ENCODE data around the gene GKN1. TPM values are rescaled to one million over a fixed set of nuclear protein-coding genes. Genes with fewer than 3 reads are reported as not detected.

The GKN1 gene
- total RNA-seq, 1 experiment from 2014 or later = not detected

DNA sequence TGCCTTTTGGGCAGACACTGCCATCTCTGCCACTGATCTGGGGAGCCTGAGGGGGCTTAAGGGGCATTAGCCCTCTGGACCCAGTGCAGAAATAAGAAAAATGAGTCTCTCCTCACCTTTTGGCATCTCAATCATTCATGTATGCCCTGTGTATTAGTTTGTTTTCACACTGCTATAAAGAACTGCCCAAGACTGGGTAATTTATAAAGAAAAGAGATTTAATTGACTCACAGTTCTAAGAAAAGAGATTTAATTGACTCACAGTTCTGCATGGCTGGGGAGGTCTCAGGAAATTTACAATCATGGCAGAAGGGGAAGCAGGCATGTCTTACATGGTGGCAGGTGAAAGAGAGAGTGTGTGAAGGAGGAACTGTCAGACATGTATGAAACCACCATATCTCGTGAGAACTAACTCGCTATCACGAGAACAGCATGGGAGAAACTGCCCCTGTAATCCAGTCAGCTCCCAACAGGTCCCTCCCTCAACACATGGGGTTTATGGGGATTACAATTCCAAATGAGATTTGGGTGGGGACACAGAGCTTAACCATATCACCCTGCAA is 43.2 kb upstream of the GKN1 start:
- POLR2A ChIA-PET = no interaction called here
- TF ChIP-seq, protein P1, sequence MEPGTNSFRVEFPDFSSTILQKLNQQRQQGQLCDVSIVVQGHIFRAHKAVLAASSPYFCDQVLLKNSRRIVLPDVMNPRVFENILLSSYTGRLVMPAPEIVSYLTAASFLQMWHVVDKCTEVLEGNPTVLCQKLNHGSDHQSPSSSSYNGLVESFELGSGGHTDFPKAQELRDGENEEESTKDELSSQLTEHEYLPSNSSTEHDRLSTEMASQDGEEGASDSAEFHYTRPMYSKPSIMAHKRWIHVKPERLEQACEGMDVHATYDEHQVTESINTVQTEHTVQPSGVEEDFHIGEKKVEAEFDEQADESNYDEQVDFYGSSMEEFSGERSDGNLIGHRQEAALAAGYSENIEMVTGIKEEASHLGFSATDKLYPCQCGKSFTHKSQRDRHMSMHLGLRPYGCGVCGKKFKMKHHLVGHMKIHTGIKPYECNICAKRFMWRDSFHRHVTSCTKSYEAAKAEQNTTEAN (CRISPR knock-in tag; IDR thresholded peaks at IDR 0.05) = no peak
- no peak for TF ChIP-seq ZBTB21 (CRISPR knock-in tag; IDR thresholded peaks at IDR 0.05; ENCODE audit: borderline replicate concordance)
- TF ChIP-seq GABPB1 (CRISPR knock-in tag; IDR thresholded peaks at IDR 0.05) = no peak
- TF ChIP-seq EMX1 (CRISPR knock-in tag; IDR thresholded peaks at IDR 0.05) = no peak
- no peak for TF ChIP-seq ATF1 (CRISPR knock-in tag; IDR thresholded peaks at IDR 0.05)
- no peak for TF ChIP-seq PRRX2 (CRISPR knock-in tag; IDR thresholded peaks at IDR 0.05)
- TF ChIP-seq CREB1 (CRISPR knock-in tag; IDR thresholded peaks at IDR 0.05) = no peak
- TF ChIP-seq GTF2I (CRISPR knock-in tag; conservative IDR thresholded peaks at IDR 0.05) = no peak
- TF ChIP-seq ETV6 (CRISPR knock-in tag; IDR thresholded peaks at IDR 0.05) = no peak
- TF ChIP-seq, protein P2, sequence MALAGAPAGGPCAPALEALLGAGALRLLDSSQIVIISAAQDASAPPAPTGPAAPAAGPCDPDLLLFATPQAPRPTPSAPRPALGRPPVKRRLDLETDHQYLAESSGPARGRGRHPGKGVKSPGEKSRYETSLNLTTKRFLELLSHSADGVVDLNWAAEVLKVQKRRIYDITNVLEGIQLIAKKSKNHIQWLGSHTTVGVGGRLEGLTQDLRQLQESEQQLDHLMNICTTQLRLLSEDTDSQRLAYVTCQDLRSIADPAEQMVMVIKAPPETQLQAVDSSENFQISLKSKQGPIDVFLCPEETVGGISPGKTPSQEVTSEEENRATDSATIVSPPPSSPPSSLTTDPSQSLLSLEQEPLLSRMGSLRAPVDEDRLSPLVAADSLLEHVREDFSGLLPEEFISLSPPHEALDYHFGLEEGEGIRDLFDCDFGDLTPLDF (CRISPR knock-in tag; IDR thresholded peaks at IDR 0.05) = no peak
- TF ChIP-seq, protein P3, sequence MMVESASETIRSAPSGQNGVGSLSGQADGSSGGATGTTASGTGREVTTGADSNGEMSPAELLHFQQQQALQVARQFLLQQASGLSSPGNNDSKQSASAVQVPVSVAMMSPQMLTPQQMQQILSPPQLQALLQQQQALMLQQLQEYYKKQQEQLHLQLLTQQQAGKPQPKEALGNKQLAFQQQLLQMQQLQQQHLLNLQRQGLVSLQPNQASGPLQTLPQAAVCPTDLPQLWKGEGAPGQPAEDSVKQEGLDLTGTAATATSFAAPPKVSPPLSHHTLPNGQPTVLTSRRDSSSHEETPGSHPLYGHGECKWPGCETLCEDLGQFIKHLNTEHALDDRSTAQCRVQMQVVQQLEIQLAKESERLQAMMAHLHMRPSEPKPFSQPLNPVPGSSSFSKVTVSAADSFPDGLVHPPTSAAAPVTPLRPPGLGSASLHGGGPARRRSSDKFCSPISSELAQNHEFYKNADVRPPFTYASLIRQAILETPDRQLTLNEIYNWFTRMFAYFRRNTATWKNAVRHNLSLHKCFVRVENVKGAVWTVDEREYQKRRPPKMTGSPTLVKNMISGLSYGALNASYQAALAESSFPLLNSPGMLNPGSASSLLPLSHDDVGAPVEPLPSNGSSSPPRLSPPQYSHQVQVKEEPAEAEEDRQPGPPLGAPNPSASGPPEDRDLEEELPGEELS (CRISPR knock-in tag; IDR thresholded peaks at IDR 0.05) = no peak
- no peak for TF ChIP-seq FOXJ3 (CRISPR knock-in tag; IDR thresholded peaks at IDR 0.05; ENCODE audit: borderline replicate concordance)
- TF ChIP-seq ZNF317 (CRISPR knock-in tag; IDR thresholded peaks at IDR 0.05; ENCODE audit: borderline replicate concordance, low read depth) = no peak
- TF ChIP-seq SOX15 (CRISPR knock-in tag; IDR thresholded peaks at IDR 0.05) = no peak
- Mint-ChIP-seq H3K27me3 (ENCODE audit: low read depth) (no peaks in the 10 kb centered on the region), H3K4me3 (no peak overlapping the region), H3K36me3 (no peaks in the 10 kb centered on the region), H3K9me3 (0 out of 2 replicates have a peak, but pooled peaks cover 5% of the 10 kb centered on the region), H3K27ac (no peak overlapping the region), H3K4me1 (no peaks in the 10 kb centered on the region)
- CTCF ChIA-PET = interaction anchor here (5.4 kb wide), 1 partner anchor 12 kb away, joined by 36 read pairs; no protein-coding TSS in a partner anchor
- ATAC-seq = no peak
- no peak for DNase-seq (ENCODE audit: low spot score)

DNA sequence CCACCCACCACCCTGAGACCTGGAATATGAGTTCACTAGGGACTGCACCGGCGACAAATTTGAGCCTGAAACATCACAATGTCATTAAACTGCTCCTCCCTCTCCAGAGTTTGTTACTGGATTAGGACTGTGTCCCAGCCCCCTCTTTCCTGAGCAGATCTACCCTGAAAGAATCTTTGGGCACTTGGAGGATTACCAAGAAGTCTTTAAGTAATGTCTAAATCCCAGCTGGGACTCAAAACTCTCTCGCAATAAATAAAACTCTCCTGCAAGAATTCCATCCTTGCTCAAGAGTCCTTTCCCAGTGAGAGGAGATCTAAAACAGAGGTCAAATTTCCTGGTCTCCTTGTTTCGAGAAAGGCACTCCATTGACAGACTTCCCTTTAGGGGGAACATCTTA is 42.6 kb upstream of the GKN1 start:
- TF ChIP-seq, protein P4, sequence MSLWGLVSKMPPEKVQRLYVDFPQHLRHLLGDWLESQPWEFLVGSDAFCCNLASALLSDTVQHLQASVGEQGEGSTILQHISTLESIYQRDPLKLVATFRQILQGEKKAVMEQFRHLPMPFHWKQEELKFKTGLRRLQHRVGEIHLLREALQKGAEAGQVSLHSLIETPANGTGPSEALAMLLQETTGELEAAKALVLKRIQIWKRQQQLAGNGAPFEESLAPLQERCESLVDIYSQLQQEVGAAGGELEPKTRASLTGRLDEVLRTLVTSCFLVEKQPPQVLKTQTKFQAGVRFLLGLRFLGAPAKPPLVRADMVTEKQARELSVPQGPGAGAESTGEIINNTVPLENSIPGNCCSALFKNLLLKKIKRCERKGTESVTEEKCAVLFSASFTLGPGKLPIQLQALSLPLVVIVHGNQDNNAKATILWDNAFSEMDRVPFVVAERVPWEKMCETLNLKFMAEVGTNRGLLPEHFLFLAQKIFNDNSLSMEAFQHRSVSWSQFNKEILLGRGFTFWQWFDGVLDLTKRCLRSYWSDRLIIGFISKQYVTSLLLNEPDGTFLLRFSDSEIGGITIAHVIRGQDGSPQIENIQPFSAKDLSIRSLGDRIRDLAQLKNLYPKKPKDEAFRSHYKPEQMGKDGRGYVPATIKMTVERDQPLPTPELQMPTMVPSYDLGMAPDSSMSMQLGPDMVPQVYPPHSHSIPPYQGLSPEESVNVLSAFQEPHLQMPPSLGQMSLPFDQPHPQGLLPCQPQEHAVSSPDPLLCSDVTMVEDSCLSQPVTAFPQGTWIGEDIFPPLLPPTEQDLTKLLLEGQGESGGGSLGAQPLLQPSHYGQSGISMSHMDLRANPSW (CRISPR knock-in tag; conservative IDR thresholded peaks at IDR 0.05; ENCODE audit: low read depth) = no peak
- no peak for TF ChIP-seq ZNF317 (CRISPR knock-in tag; IDR thresholded peaks at IDR 0.05; ENCODE audit: borderline replicate concordance, low read depth)
- TF ChIP-seq, protein P3 (CRISPR knock-in tag; IDR thresholded peaks at IDR 0.05) = no peak
- Mint-ChIP-seq H3K36me3 (no peaks in the 10 kb centered on the region), H3K27ac (no peak overlapping the region), H3K27me3 (ENCODE audit: low read depth) (no peaks in the 10 kb centered on the region), H3K4me3 (no peak overlapping the region), H3K4me1 (no peaks in the 10 kb centered on the region), H3K9me3 (0 out of 2 replicates have a peak, but pooled peaks cover 5% of the 10 kb centered on the region)
- POLR2A ChIA-PET = no interaction called here
- no peak for DNase-seq (ENCODE audit: low spot score)
- CTCF ChIA-PET = interaction anchor here (5.4 kb wide), 1 partner anchor 12 kb away, joined by 36 read pairs; no protein-coding TSS in a partner anchor
- ATAC-seq = no peak
